Astrocyte (in vitro differentiated cells and primary cell): ENCODE data around the gene MMP28. TPM values are rescaled to one million over a fixed set of nuclear protein-coding genes. Genes with fewer than 3 reads are reported as not detected.

Experiments
- DNase-seq: peaks from one replicate; pipeline ENCODE4 v3.0.0-alpha.2; 2010; ENCODE audit warnings: low read depth
- FAIRE-seq: peaks from 2 replicates; lab custom pipeline; 2011; peaks lifted over from hg19 to GRCh38; lab: Jason Lieb, UNC
- H2AFZ ChIP-seq: 2 replicates; pipeline ENCODE4 v1.6.0; 2012; ENCODE audit warnings: low read depth, low read length, inconsistent platforms
- H3K27ac ChIP-seq: 2 replicates; pipeline ENCODE4 v1.5.1; 2011; ENCODE audit warnings: low read depth, low read length, inconsistent platforms
- H3K27me3 ChIP-seq: 2 replicates; pipeline ENCODE4 v1.6.0; 2011; ENCODE audit warnings: low read length, inconsistent platforms; ENCODE audit not compliant: insufficient read depth
- H3K36me3 ChIP-seq: 2 replicates; pipeline ENCODE4 v1.5.1; 2011; ENCODE audit warnings: low read length, inconsistent platforms; ENCODE audit not compliant: insufficient read depth
- H3K4me1 ChIP-seq: 2 replicates; pipeline ENCODE4 v1.5.1; 2011; ENCODE audit warnings: low read length, inconsistent platforms; ENCODE audit not compliant: insufficient read depth
- H3K4me2 ChIP-seq: 2 replicates; pipeline ENCODE4 v1.6.0; 2012; ENCODE audit warnings: low read length, inconsistent platforms
- H3K4me3 ChIP-seq: 2 replicates; pipeline ENCODE4 v1.5.1; 2011; ENCODE audit warnings: low read depth, mild to moderate bottlenecking, low read length, inconsistent platforms; ENCODE audit not compliant: insufficient read depth
- H3K79me2 ChIP-seq: 2 replicates; pipeline ENCODE4 v1.6.0; 2012; ENCODE audit warnings: mild to moderate bottlenecking, low read length, inconsistent platforms; ENCODE audit not compliant: insufficient read depth
- H3K9ac ChIP-seq: 2 replicates; pipeline ENCODE4 v1.6.0; 2012; ENCODE audit warnings: mild to moderate bottlenecking, low read length, inconsistent platforms
- H3K9me3 ChIP-seq: 2 replicates; pipeline ENCODE4 v1.5.1; 2012; ENCODE audit warnings: low read depth, mild to moderate bottlenecking, low read length, inconsistent platforms; ENCODE audit not compliant: insufficient read depth
- H4K20me1 ChIP-seq: 2 replicates; pipeline ENCODE4 v1.6.0; 2012; ENCODE audit warnings: low read length, inconsistent platforms; ENCODE audit not compliant: insufficient read depth
- H3K27ac Mint-ChIP-seq: one replicate; pipeline ENCODE4 v1.8.0; 2021; ENCODE audit warnings: mild to moderate bottlenecking, mixed read lengths; ENCODE audit not compliant: unreplicated experiment
- H3K27me3 Mint-ChIP-seq: one replicate; pipeline ENCODE4 v1.8.0; 2021; ENCODE audit warnings: low read depth, mixed read lengths; ENCODE audit not compliant: unreplicated experiment
- H3K36me3 Mint-ChIP-seq: one replicate; pipeline ENCODE4 v1.8.0; 2021; ENCODE audit warnings: low read depth, mixed read lengths; ENCODE audit not compliant: unreplicated experiment
- H3K4me1 Mint-ChIP-seq: one replicate; pipeline ENCODE4 v1.8.0; 2021; ENCODE audit warnings: low read depth, mixed read lengths; ENCODE audit not compliant: unreplicated experiment
- H3K4me3 Mint-ChIP-seq: one replicate; pipeline ENCODE4 v1.8.0; 2021; ENCODE audit warnings: mild to moderate bottlenecking, moderate library complexity, mixed read lengths; ENCODE audit not compliant: unreplicated experiment
- H3K9me3 Mint-ChIP-seq: one replicate; pipeline ENCODE4 v1.8.0; 2021; ENCODE audit warnings: mild to moderate bottlenecking, mixed read lengths; ENCODE audit not compliant: unreplicated experiment
- EZH2 ChIP-seq: IDR thresholded peaks from 2 replicates; pipeline ENCODE4 v1.6.1; 2012; ENCODE audit warnings: mild to moderate bottlenecking, low read length, inconsistent platforms; ENCODE audit not compliant: insufficient read depth
- total RNA-seq: library from RNA; stranded (reverse); gene quantifications from 2 replicates; pipeline ENCODE4 v1.2.1, GENCODE V29; 2021
- TF ChIP-seq, protein P1 (sequence below): IDR thresholded peaks from 2 replicates; pipeline ENCODE4 v1.5.1; 2011; ENCODE audit warnings: low read depth, mild to moderate bottlenecking, inconsistent platforms, low read length, moderate library complexity; ENCODE audit not compliant: insufficient read depth

MMP28 gene
- total RNA-seq, 1 donor from 2014 or later, result 1.2 TPM

DNA sequence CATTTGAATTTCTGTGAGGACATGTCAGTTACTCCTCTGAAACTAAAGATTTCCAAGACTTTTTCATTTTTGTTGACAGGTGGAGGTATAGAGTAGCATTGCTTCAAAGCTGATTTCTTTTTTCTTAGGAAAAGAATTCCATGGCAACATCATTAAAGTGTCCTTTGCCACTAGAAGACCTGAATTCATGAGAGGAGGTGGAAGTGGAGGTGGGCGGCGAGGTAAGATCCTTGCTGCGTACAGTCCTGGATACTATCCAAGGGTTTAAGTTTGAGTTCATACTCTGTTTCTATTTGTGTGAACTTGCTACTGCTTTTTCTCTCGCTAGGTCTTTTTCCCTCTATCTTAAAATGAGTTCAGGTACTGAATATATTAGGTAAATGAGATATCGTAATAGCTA is 46.8 kb upstream of the MMP28 start:
- no peak overlapping the region for H3K4me3 ChIP-seq
- H3K79me2 ChIP-seq, result peaks cover 11% of the 10 kb centered on the region
- H3K4me1 Mint-ChIP-seq, result peaks cover 13% of the 10 kb centered on the region
- H3K9ac ChIP-seq, result no peak overlapping the region
- DNase-seq, result no peak
- no peak overlapping the region for H3K4me3 Mint-ChIP-seq
- peaks cover 32% of the 10 kb centered on the region for H4K20me1 ChIP-seq
- H3K4me2 ChIP-seq, result no peak overlapping the region
- peaks cover 46% of the 10 kb centered on the region for H3K36me3 ChIP-seq
- no peak overlapping the region for H3K27ac Mint-ChIP-seq
- H3K9me3 Mint-ChIP-seq, result no peaks in the 10 kb centered on the region
- no peaks in the 10 kb centered on the region for H3K9me3 ChIP-seq
- no peak overlapping the region for H3K27ac ChIP-seq
- H3K27me3 Mint-ChIP-seq, result no peaks in the 10 kb centered on the region
- FAIRE-seq, result no peak
- H2AFZ ChIP-seq, result no peak overlapping the region
- peaks cover 22% of the 10 kb centered on the region for H3K36me3 Mint-ChIP-seq
- H3K4me1 ChIP-seq, result no peaks in the 10 kb centered on the region
- no peak for TF ChIP-seq EZH2
- TF ChIP-seq, protein P1, sequence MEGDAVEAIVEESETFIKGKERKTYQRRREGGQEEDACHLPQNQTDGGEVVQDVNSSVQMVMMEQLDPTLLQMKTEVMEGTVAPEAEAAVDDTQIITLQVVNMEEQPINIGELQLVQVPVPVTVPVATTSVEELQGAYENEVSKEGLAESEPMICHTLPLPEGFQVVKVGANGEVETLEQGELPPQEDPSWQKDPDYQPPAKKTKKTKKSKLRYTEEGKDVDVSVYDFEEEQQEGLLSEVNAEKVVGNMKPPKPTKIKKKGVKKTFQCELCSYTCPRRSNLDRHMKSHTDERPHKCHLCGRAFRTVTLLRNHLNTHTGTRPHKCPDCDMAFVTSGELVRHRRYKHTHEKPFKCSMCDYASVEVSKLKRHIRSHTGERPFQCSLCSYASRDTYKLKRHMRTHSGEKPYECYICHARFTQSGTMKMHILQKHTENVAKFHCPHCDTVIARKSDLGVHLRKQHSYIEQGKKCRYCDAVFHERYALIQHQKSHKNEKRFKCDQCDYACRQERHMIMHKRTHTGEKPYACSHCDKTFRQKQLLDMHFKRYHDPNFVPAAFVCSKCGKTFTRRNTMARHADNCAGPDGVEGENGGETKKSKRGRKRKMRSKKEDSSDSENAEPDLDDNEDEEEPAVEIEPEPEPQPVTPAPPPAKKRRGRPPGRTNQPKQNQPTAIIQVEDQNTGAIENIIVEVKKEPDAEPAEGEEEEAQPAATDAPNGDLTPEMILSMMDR, result no peak
- H3K27me3 ChIP-seq, result no peaks in the 10 kb centered on the region

DNA sequence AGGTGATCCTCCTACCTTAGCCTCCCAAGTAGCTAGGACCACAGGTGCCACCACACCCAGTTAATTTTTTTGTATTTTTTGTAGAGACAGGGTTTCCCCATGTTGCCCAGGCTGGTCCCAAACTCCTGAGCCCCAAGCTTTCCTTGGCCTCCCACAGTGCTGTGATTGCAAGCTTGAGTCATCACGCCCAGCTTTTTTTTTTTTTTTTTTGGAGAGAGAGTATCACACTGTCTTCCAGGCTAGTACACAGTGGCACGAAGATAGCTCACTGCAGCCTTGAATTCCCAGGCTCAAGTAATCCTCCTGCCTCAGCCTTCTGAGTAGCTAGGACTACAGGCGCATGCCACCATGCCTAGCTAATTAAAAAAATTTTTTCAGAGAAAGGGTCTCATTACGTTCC is 46.1 kb upstream of the MMP28 start:
- H3K4me3 ChIP-seq, result no peak overlapping the region
- H3K27me3 ChIP-seq, result no peaks in the 10 kb centered on the region
- Mint-ChIP-seq H3K4me3 (no peak overlapping the region), H3K9me3 (no peaks in the 10 kb centered on the region), H3K36me3 (peaks cover 22% of the 10 kb centered on the region), H3K27ac (no peak overlapping the region), H3K4me1 (peaks cover 10% of the 10 kb centered on the region), H3K27me3 (no peaks in the 10 kb centered on the region)
- no peaks in the 10 kb centered on the region for H3K4me1 ChIP-seq
- H2AFZ ChIP-seq, result no peak overlapping the region
- peaks cover 30% of the 10 kb centered on the region for H4K20me1 ChIP-seq
- H3K36me3 ChIP-seq, result peaks cover 46% of the 10 kb centered on the region
- no peak for DNase-seq
- H3K9ac ChIP-seq, result no peak overlapping the region
- TF ChIP-seq, protein P1, result no peak
- TF ChIP-seq EZH2, result no peak
- FAIRE-seq, result no peak
- H3K27ac ChIP-seq, result no peak overlapping the region
- H3K4me2 ChIP-seq, result no peak overlapping the region
- no peaks in the 10 kb centered on the region for H3K9me3 ChIP-seq
- H3K79me2 ChIP-seq, result peaks cover 11% of the 10 kb centered on the region

DNA sequence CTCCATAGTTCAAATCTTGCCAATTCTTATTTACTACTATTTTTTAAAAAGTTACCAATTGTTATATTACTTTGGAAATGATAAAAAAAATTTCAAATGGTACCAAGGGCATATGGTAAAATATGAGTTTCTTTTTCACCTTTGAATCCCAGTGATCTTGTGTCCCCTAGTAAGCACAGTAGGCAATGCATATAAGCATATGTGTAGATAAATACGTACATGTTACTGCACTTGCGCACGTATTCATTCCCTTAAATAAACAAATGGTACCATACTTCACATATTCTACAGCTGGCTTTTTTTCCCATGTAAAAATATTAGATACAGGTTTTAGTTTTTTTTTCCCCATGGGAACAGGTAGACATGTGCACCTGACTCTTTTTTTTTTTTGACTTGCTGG is 45.7 kb upstream of the MMP28 start:
- no peak overlapping the region for H3K4me3 Mint-ChIP-seq
- TF ChIP-seq, protein P1, result no peak
- TF ChIP-seq EZH2, result no peak
- peaks cover 11% of the 10 kb centered on the region for H3K79me2 ChIP-seq
- H3K9ac ChIP-seq, result no peak overlapping the region
- peaks cover 49% of the 10 kb centered on the region for H3K36me3 ChIP-seq
- no peaks in the 10 kb centered on the region for H3K4me1 ChIP-seq
- H4K20me1 ChIP-seq, result peaks cover 26% of the 10 kb centered on the region
- H3K27ac Mint-ChIP-seq, result no peak overlapping the region
- peaks cover 22% of the 10 kb centered on the region for H3K36me3 Mint-ChIP-seq
- H3K27me3 ChIP-seq, result no peaks in the 10 kb centered on the region
- no peak for DNase-seq
- H2AFZ ChIP-seq, result no peak overlapping the region
- FAIRE-seq, result no peak
- H3K27ac ChIP-seq, result no peak overlapping the region
- H3K4me2 ChIP-seq, result no peak overlapping the region
- H3K4me3 ChIP-seq, result no peak overlapping the region
- no peaks in the 10 kb centered on the region for H3K9me3 Mint-ChIP-seq
- no peaks in the 10 kb centered on the region for H3K9me3 ChIP-seq
- peaks cover 6% of the 10 kb centered on the region for H3K4me1 Mint-ChIP-seq
- no peaks in the 10 kb centered on the region for H3K27me3 Mint-ChIP-seq
